ENCODE data around the gene CXXC1.

- TF ChIP-seq CTCF (conservative IDR thresholded peaks at IDR 0.05 in 1 of 2, IDR thresholded peaks at IDR 0.05 in 1 of 2; ENCODE audit: low read depth in 1 of 2, low read length in 2 of 2) (no peak), EZH2 (IDR thresholded peaks at IDR 0.05; ENCODE audit: low read length, missing control alignments) (no peak)
These were observed 25.6 kb upstream of the CXXC1 start for GRCh38 chr18:50313031-50313607.

Measured in fibroblast of lung (primary cell).